ENCODE results near the gene HBM.
"Not testable (repeated sequence)": the region's sequence is repeated elsewhere in the genome, so short reads cannot be mapped to it uniquely, and the experiment has no call there.

Gene HBM

GRCh38 chr16:119835-120491 is 45.8 kb upstream of the HBM start:
- H3K27ac ChIP-seq, result no peak overlapping the region

GRCh38 chr16:120756-121155 is 45.0 kb upstream of the HBM start:
- no peak overlapping the region for H3K4me3 ChIP-seq (ENCODE audit: low read depth, low read length)
- no peaks in the 10 kb centered on the region for H3K9me3 ChIP-seq (ENCODE audit: severe bottlenecking)
- TF ChIP-seq CTCF (IDR thresholded peaks at IDR 0.05; ENCODE audit: low read depth, low read length), result no peak
- H3K27me3 ChIP-seq (ENCODE audit: insufficient read depth, low read depth, severe bottlenecking), result no peaks in the 10 kb centered on the region
- no peak overlapping the region for H3K27ac ChIP-seq
- DNase-seq, result no peak
- H3K36me3 ChIP-seq, result peaks cover 10% of the 10 kb centered on the region

More at GRCh38 chr16:119835-120491, 45.8 kb upstream of the HBM start:
- DNase-seq, result no peak
- Histone ChIP-seq H3K9me3 (ENCODE audit: severe bottlenecking) (no peaks in the 10 kb centered on the region), H3K36me3 (peaks cover 10% of the 10 kb centered on the region), H3K27me3 (ENCODE audit: insufficient read depth, low read depth, severe bottlenecking) (no peaks in the 10 kb centered on the region), H3K4me3 (ENCODE audit: low read depth, low read length) (no peak overlapping the region)
- no peak for TF ChIP-seq CTCF (IDR thresholded peaks at IDR 0.05; ENCODE audit: low read depth, low read length)

GRCh38 chr16:122361-122760 is 43.4 kb upstream of the HBM start:
- no peak for DNase-seq
- no peak for TF ChIP-seq CTCF (IDR thresholded peaks at IDR 0.05; ENCODE audit: low read depth, low read length)
- H3K27ac ChIP-seq, result no peak overlapping the region
- H3K4me3 ChIP-seq (ENCODE audit: low read depth, low read length), result no peak overlapping the region
- peaks cover 2% of the 10 kb centered on the region for H3K36me3 ChIP-seq
- no peaks in the 10 kb centered on the region for H3K9me3 ChIP-seq (ENCODE audit: severe bottlenecking)
- no peaks in the 10 kb centered on the region for H3K27me3 ChIP-seq (ENCODE audit: insufficient read depth, low read depth, severe bottlenecking)

- H3K4me3 ChIP-seq (ENCODE audit: low read depth, low read length); DNase-seq; H3K9me3 ChIP-seq (ENCODE audit: severe bottlenecking); H3K36me3 ChIP-seq; H3K27me3 ChIP-seq (ENCODE audit: insufficient read depth, low read depth, severe bottlenecking); H3K27ac ChIP-seq: not testable (repeated sequence)
These were observed 42.0 kb upstream of the HBM start for GRCh38 chr16:123558-124350.

- no peak for DNase-seq
- H3K27ac ChIP-seq, result no peak overlapping the region
- no peak for TF ChIP-seq CTCF (IDR thresholded peaks at IDR 0.05; ENCODE audit: low read depth, low read length)
- H3K36me3 ChIP-seq, result 0 out of 2 replicates have a peak, but pooled peaks cover 2% of the 10 kb centered on the region
- H3K4me3 ChIP-seq (ENCODE audit: low read depth, low read length), result no peak overlapping the region
- H3K27me3 ChIP-seq (ENCODE audit: insufficient read depth, low read depth, severe bottlenecking), result no peaks in the 10 kb centered on the region
- H3K9me3 ChIP-seq (ENCODE audit: severe bottlenecking), result no peaks in the 10 kb centered on the region
These were observed 40.8 kb upstream of the HBM start for GRCh38 chr16:125011-125410.

GRCh38 chr16:129075-129474 is 36.7 kb upstream of the HBM start:
- H3K4me3 ChIP-seq (ENCODE audit: low read depth, low read length), result no peak overlapping the region
- TF ChIP-seq CTCF (IDR thresholded peaks at IDR 0.05; ENCODE audit: low read depth, low read length), result no peak

More at GRCh38 chr16:129075-129474, 36.7 kb upstream of the HBM start:
- peak overlapping the region; percentile 70; the same call in 1 of the 2 replicates for H3K27ac ChIP-seq
- peaks cover 2% of the 10 kb centered on the region; the same call in 1 of the 2 replicates for H3K36me3 ChIP-seq
- no peaks in the 10 kb centered on the region for H3K27me3 ChIP-seq (ENCODE audit: insufficient read depth, low read depth, severe bottlenecking)
- H3K9me3 ChIP-seq (ENCODE audit: severe bottlenecking), result no peaks in the 10 kb centered on the region
- DNase-seq, result peak; percentile 42
